GM23248 (cell line): ENCODE measurements around the gene TBX21. TPM values are rescaled to one million over a fixed set of nuclear protein-coding genes. Genes with fewer than 3 reads are reported as not detected.
A peak's percentile ranks its signal among the peaks of the same experiment; 100 is the strongest.

Source experiments
- DNase-seq: peaks from one replicate; pipeline ENCODE4 v3.0.0-alpha.2; 2015
- H2AFZ ChIP-seq: fragments of 200-600 bp; sonication (generic); 2 replicates; pipeline ENCODE4 v1.6.1; 2016; ENCODE audit warnings: antibody characterized with exemption
- H3F3A ChIP-seq: fragments of 200-600 bp; sonication (generic); 2 replicates; pipeline ENCODE4 v1.6.1; 2016; ENCODE audit warnings: mild to moderate bottlenecking, antibody characterized with exemption, mixed run types; ENCODE audit not compliant: insufficient read depth
- H3K27ac ChIP-seq: fragments of 200-600 bp; sonication (generic); 2 replicates; pipeline ENCODE4 v1.5.1; 2016; ENCODE audit warnings: mild to moderate bottlenecking
- H3K27me3 ChIP-seq: fragments of 200-600 bp; sonication (generic); replicated peaks from 2 replicates; pipeline ENCODE4 v1.6.1; 2016; ENCODE audit warnings: mild to moderate bottlenecking; ENCODE audit not compliant: insufficient read depth
- H3K36me3 ChIP-seq: fragments of 200-600 bp; sonication (generic); 2 replicates; pipeline ENCODE4 v1.6.1; 2016; ENCODE audit warnings: low read depth, mild to moderate bottlenecking
- H3K4me1 ChIP-seq: fragments of 200-600 bp; sonication (generic); 2 replicates; pipeline ENCODE4 v1.6.1; 2016; ENCODE audit warnings: mild to moderate bottlenecking; ENCODE audit not compliant: insufficient read depth
- H3K4me2 ChIP-seq: fragments of 200-600 bp; sonication (generic); one replicate; pipeline ENCODE4 v1.6.1; 2016; ENCODE audit warnings: mild to moderate bottlenecking; ENCODE audit not compliant: unreplicated experiment
- H3K4me3 ChIP-seq: fragments of 200-600 bp; sonication (generic); 2 replicates; pipeline ENCODE4 v1.5.1; 2016; ENCODE audit warnings: mild to moderate bottlenecking
- H3K79me2 ChIP-seq: fragments of 200-600 bp; sonication (generic); 2 replicates; pipeline ENCODE4 v1.6.1; 2016; ENCODE audit warnings: mild to moderate bottlenecking; ENCODE audit not compliant: insufficient read depth
- H3K9ac ChIP-seq: fragments of 200-600 bp; sonication (generic); 2 replicates; pipeline ENCODE4 v1.6.1; 2016; ENCODE audit warnings: mild to moderate bottlenecking
- H3K9me2 ChIP-seq: fragments of 200-600 bp; sonication (generic); 2 replicates; pipeline ENCODE4 v1.6.1; 2016; ENCODE audit warnings: mixed run types, mild to moderate bottlenecking, moderate library complexity; ENCODE audit not compliant: insufficient read depth
- H3K9me3 ChIP-seq: fragments of 200-600 bp; sonication (generic); one replicate; pipeline ENCODE4 v1.6.1; 2017; ENCODE audit warnings: low read depth
- H4K20me1 ChIP-seq: fragments of 200-600 bp; sonication (generic); 2 replicates; pipeline ENCODE4 v1.6.0; 2016; ENCODE audit not compliant: insufficient read depth
- EZH2 ChIP-seq: fragments of 200-600 bp; sonication (generic); IDR thresholded peaks from 2 replicates; pipeline ENCODE4 v1.6.1; 2018; ENCODE audit warnings: antibody characterized with exemption, mild to moderate bottlenecking; ENCODE audit not compliant: insufficient read depth, poor library complexity, severe bottlenecking
- EZH2phosphoT487 ChIP-seq: fragments of 200-600 bp; sonication (generic); IDR thresholded peaks from 2 replicates; pipeline ENCODE4 v1.6.1; 2018; ENCODE audit warnings: antibody characterized with exemption, moderate library complexity, mild to moderate bottlenecking, low read depth; ENCODE audit not compliant: insufficient read depth
- WGBS, 2 experiments: methylation state at CpG; one replicate each; pipeline ENCODE4 v1.1.6; 2015 to 2017; ENCODE audit warnings: low lambda C conversion rate in 2 of 2, low coverage in 1 of 2; ENCODE audit errors: missing lambda C conversion rate in 2 of 2; 5-methylcytosine and 5-hydroxymethylcytosine counted together
- in situ Hi-C: fragments of 300-500 bp; cut with MboI; formaldehyde crosslinking; loops from 2 replicates; pipeline ENCODE4 v1.15.0; 2020
- polyA plus RNA-seq: library from polyadenylated mRNA; unstranded; fragments of >200 nt; fragmentation: Nextera tagmentation; extraction: Ambion mirVana; gene quantifications from 2 replicates; pipeline ENCODE4 v1.2.1, GENCODE V29; 2016
- total RNA-seq: library from RNA; depleted of rRNA; stranded (reverse); fragments of >200 nt; shearing (Covaris generic); gene quantifications from 2 replicates; pipeline ENCODE4 v1.2.3, GENCODE V29; 2014

TBX21 gene
- total and polyA plus RNA-seq, 2 experiments from 2014 or later = not detected

- H2AFZ ChIP-seq = no peak overlapping the region
- no peak overlapping the region for H3K4me2 ChIP-seq
- no peaks in the 10 kb centered on the region for H3K9me2 ChIP-seq
- H3K27me3 ChIP-seq = no peaks in the 10 kb centered on the region
- in situ Hi-C loops = no loop called here
- no peak overlapping the region for H3K4me3 ChIP-seq
- 71 to 99% methylated on average over 6 to 9 of the region's 9 CpGs for WGBS, 2 experiments
- H3K36me3 ChIP-seq = peaks cover 6% of the 10 kb centered on the region; the same call in 1 of the 2 replicates
- no peak for DNase-seq
- H3K4me1 ChIP-seq = peaks cover 3% of the 10 kb centered on the region
- no peak for TF ChIP-seq EZH2
- no peak for TF ChIP-seq EZH2phosphoT487
- no peak overlapping the region for H3K27ac ChIP-seq
- H3K79me2 ChIP-seq = no peaks in the 10 kb centered on the region
- no peak overlapping the region for H3K9ac ChIP-seq
- H3K9me3 ChIP-seq = no peaks in the 10 kb centered on the region
- no peaks in the 10 kb centered on the region for H4K20me1 ChIP-seq
- H3F3A ChIP-seq = no peaks in the 10 kb centered on the region; the same call in none of the 2 replicates
Observed at GRCh38 chr17:47697906-47698711, 34.9 kb upstream of the TBX21 start.

GRCh38 chr17:47698749-47699535 lies 34.1 kb upstream of the TBX21 start:
- Histone ChIP-seq H3K4me1 (no peaks in the 10 kb centered on the region), H3K4me3 (no peak overlapping the region), H3K4me2 (no peak overlapping the region), H3K9me2 (no peaks in the 10 kb centered on the region), H3K27me3 (no peaks in the 10 kb centered on the region), H3K79me2 (no peaks in the 10 kb centered on the region), H3K27ac (no peak overlapping the region), H2AFZ (no peak overlapping the region), H3F3A (no peaks in the 10 kb centered on the region; the same call in 1 of the 2 replicates), H3K9ac (no peak overlapping the region), H3K36me3 (peaks cover 6% of the 10 kb centered on the region; the same call in 1 of the 2 replicates), H3K9me3 (no peaks in the 10 kb centered on the region), H4K20me1 (no peaks in the 10 kb centered on the region)
- TF ChIP-seq EZH2 (no peak), EZH2phosphoT487 (no peak)
- 43 to 56% methylated on average over 18 to 25 of the region's 25 CpGs for WGBS, 2 experiments
- DNase-seq = peak; percentile 70
- in situ Hi-C loops = no loop called here

GRCh38 chr17:47699536-47699840 lies 33.5 kb upstream of the TBX21 start:
- no peak overlapping the region for H3K27ac ChIP-seq
- no peak overlapping the region for H2AFZ ChIP-seq
- no peak overlapping the region for H3K9ac ChIP-seq
- no peaks in the 10 kb centered on the region for H3K9me3 ChIP-seq
- WGBS, 2 experiments = 92 to 94% methylated on average over 4 of the region's 4 CpGs
- H3K9me2 ChIP-seq = no peaks in the 10 kb centered on the region
- H3K4me3 ChIP-seq = no peak overlapping the region
- H3K36me3 ChIP-seq = peaks cover 6% of the 10 kb centered on the region; the same call in 1 of the 2 replicates
- no peak for TF ChIP-seq EZH2
- TF ChIP-seq EZH2phosphoT487 = no peak
- no peaks in the 10 kb centered on the region for H4K20me1 ChIP-seq
- no peaks in the 10 kb centered on the region for H3K79me2 ChIP-seq
- H3K4me2 ChIP-seq = no peak overlapping the region
- in situ Hi-C loops = no loop called here
- no peak for DNase-seq
- no peaks in the 10 kb centered on the region for H3K27me3 ChIP-seq
- H3F3A ChIP-seq = no peaks in the 10 kb centered on the region; the same call in 1 of the 2 replicates
- H3K4me1 ChIP-seq = no peaks in the 10 kb centered on the region

GRCh38 chr17:47700471-47701449 lies 32.3 kb upstream of the TBX21 start:
- H3K36me3 ChIP-seq = peaks cover 6% of the 10 kb centered on the region; the same call in 1 of the 2 replicates
- H3K79me2 ChIP-seq = no peaks in the 10 kb centered on the region
- H3K9me2 ChIP-seq = no peaks in the 10 kb centered on the region
- no peaks in the 10 kb centered on the region for H3K4me1 ChIP-seq
- DNase-seq = no peak
- no peak overlapping the region for H3K9ac ChIP-seq
- H4K20me1 ChIP-seq = no peaks in the 10 kb centered on the region
- no peak overlapping the region for H3K27ac ChIP-seq
- TF ChIP-seq EZH2 = no peak
- no peak for TF ChIP-seq EZH2phosphoT487
- no peak overlapping the region for H3K4me3 ChIP-seq
- WGBS, 2 experiments = 92 to 96% methylated on average over 13 of the region's 13 CpGs
- no peaks in the 10 kb centered on the region for H3K27me3 ChIP-seq
- no peaks in the 10 kb centered on the region for H3K9me3 ChIP-seq
- H3K4me2 ChIP-seq = no peak overlapping the region
- in situ Hi-C loops = no loop called here
- no peaks in the 10 kb centered on the region; the same call in 1 of the 2 replicates for H3F3A ChIP-seq
- no peak overlapping the region for H2AFZ ChIP-seq
